Breast epithelium (tissue), 3 donors: ENCODE results near the gene TSHZ1.

Experiments used
- POLR2A ChIP-seq: fragments of 450-650 bp; IDR thresholded peaks from one replicate; pipeline ENCODE4 v1.6.1; 2016; ENCODE audit warnings: antibody characterized with exemption, mild to moderate bottlenecking, moderate library complexity
- POLR2AphosphoS5 ChIP-seq, 3 donors: sonication (generic); formaldehyde crosslinking; IDR thresholded peaks; one replicate each; pipeline ENCODE4 v1.6.1; 2017; ENCODE audit warnings: antibody characterized with exemption in 3 of 3
- TF ChIP-seq, protein P1 (sequence below), 3 donors: fragments of 450-650 bp; IDR thresholded peaks; one replicate each; pipeline ENCODE4 v1.5.1; 2016 to 2017; ENCODE audit warnings: antibody characterized with exemption in 3 of 3, mild to moderate bottlenecking in 3 of 3, moderate library complexity in 3 of 3

DNA sequence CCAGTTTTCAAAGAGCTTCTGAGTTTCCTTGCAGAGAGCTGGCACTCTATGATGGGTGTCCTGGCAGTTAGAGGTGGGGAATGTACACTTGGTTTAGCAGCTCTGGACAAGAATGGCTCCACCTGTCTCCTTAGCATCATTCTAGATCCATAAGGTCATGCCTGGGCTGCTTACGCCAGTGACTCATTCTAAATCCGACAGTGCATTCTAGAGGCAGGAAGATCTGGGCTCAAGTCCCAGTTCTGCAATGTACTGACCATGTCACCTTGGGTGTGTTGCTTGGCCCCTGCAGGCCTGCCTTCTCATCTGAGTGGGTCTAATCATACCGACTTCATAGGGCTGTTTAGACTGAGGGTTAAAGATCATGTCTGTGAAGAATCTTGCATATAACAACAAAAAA lies 48.1 kb upstream of the TSHZ1 start:
- TF ChIP-seq, protein P1, sequence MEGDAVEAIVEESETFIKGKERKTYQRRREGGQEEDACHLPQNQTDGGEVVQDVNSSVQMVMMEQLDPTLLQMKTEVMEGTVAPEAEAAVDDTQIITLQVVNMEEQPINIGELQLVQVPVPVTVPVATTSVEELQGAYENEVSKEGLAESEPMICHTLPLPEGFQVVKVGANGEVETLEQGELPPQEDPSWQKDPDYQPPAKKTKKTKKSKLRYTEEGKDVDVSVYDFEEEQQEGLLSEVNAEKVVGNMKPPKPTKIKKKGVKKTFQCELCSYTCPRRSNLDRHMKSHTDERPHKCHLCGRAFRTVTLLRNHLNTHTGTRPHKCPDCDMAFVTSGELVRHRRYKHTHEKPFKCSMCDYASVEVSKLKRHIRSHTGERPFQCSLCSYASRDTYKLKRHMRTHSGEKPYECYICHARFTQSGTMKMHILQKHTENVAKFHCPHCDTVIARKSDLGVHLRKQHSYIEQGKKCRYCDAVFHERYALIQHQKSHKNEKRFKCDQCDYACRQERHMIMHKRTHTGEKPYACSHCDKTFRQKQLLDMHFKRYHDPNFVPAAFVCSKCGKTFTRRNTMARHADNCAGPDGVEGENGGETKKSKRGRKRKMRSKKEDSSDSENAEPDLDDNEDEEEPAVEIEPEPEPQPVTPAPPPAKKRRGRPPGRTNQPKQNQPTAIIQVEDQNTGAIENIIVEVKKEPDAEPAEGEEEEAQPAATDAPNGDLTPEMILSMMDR (IDR thresholded peaks at IDR 0.05): no peak
- no peak for TF ChIP-seq POLR2A
- no peak for TF ChIP-seq POLR2AphosphoS5 (IDR thresholded peaks at IDR 0.05)
